ENCODE data around the gene LMOD1.

Gene LMOD1

DNA sequence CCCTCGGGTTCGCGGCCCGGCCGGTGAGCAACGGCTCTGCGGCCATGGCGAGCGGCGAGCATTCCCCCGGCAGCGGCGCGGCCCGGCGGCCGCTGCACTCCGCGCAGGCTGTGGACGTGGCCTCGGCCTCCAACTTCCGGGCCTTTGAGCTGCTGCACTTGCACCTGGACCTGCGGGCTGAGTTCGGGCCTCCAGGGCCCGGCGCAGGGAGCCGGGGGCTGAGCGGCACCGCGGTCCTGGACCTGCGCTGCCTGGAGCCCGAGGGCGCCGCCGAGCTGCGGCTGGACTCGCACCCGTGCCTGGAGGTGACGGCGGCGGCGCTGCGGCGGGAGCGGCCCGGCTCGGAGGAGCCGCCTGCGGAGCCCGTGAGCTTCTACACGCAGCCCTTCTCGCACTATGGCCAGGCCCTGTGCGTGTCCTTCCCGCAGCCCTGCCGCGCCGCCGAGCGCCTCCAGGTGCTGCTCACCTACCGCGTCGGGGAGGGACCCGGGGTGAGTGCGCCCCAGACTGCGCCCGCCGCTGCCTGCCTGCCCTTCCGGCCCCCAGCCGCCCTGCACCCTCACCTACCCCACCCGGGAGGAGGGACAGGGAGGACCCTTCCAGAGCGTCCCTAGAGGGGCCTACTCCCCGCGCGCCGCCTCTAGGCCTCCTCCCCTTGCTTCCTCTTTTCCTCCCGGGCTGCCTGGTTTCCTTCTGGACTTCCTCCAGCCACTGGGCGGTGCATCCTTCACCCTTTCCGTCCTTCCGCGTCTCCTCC is 36.5 kb upstream of the LMOD1 start, which contains the start of gene RNPEP:
Gene RNPEP (plus strand): TSS at position 26 of the 757 bp plus-strand sequence. CDS start 19 bp downstream, at position 45.
- TF ChIP-seq CREB1 (IDR thresholded peaks at IDR 0.05; ENCODE audit: low read depth) (no peak), FOXM1 (IDR thresholded peaks at IDR 0.05; ENCODE audit: borderline replicate concordance, low read depth) (no peak), TEAD4 (IDR thresholded peaks at IDR 0.05) (0 out of 2 replicates have a peak, but pooled peaks have one; percentile 17), TCF12 (IDR thresholded peaks at IDR 0.05; ENCODE audit: low read depth) (no peak), RAD21 (IDR thresholded peaks at IDR 0.05; ENCODE audit: low read depth) (no peak; the same call in 1 of the 2 replicates), TAF1 (IDR thresholded peaks at IDR 0.05; ENCODE audit: low read depth) (no peak; the same call in 1 of the 2 replicates), CEBPB (IDR thresholded peaks at IDR 0.05) (no peak), EGR1 (IDR thresholded peaks at IDR 0.05) (no peak), YY1 (IDR thresholded peaks at IDR 0.05; ENCODE audit: low read depth) (peak; percentile 56; the same call in 1 of the 2 replicates), USF1 (IDR thresholded peaks at IDR 0.05) (no peak), ZBTB7A (IDR thresholded peaks at IDR 0.05; ENCODE audit: low read depth) (0 out of 2 replicates have a peak, but pooled peaks have one; percentile 30), EP300 (IDR thresholded peaks at IDR 0.05; ENCODE audit: borderline replicate concordance) (no peak), NFIC (IDR thresholded peaks at IDR 0.05) (no peak), REST (IDR thresholded peaks at IDR 0.05; ENCODE audit: low read depth) (no peak)
- TF ChIP-seq, protein P1, sequence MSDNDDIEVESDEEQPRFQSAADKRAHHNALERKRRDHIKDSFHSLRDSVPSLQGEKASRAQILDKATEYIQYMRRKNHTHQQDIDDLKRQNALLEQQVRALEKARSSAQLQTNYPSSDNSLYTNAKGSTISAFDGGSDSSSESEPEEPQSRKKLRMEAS (IDR thresholded peaks at IDR 0.05): 0 out of 2 replicates have a peak, but pooled peaks have one; percentile 15

DNA sequence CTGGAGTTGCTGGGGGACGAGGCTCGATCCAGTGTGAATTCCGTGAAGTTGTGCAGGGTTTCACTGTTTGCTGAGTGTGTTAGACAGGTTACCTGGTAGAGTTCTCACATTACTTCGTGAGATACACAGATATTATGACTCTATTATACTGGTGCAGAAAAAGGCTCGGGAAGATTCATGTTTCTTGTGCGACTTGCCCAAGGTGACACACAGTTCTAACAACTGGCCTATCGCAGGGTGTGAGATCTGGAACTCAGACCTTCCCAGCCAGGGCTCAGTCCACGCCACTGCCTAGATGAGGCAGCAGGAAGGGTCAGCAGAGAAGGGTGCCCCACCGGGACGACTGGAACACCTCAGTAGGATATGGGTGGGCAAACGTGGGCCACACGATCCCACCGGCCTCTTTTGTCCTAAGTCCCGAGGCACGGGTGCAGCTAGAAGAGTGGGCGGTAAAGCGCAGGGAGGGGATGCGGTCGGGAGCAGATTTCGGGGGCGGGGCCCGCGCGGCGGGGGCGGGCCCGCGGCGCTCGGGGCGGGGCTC is 35.8 kb upstream of the LMOD1 start:
- TF ChIP-seq ZBTB7A (IDR thresholded peaks at IDR 0.05; ENCODE audit: low read depth) (no peak), YY1 (IDR thresholded peaks at IDR 0.05; ENCODE audit: low read depth) (no peak), TAF1 (IDR thresholded peaks at IDR 0.05; ENCODE audit: low read depth) (no peak), EGR1 (IDR thresholded peaks at IDR 0.05) (peak; percentile 76), REST (IDR thresholded peaks at IDR 0.05; ENCODE audit: low read depth) (no peak)

GRCh38 chr1:201970334-201971159 is 24.2 kb upstream of the LMOD1 start:
- TF ChIP-seq REST (IDR thresholded peaks at IDR 0.05; ENCODE audit: low read depth) (no peak), YY1 (IDR thresholded peaks at IDR 0.05; ENCODE audit: low read depth) (no peak), TAF1 (IDR thresholded peaks at IDR 0.05; ENCODE audit: low read depth) (no peak), CEBPB (IDR thresholded peaks at IDR 0.05) (no peak), ZBTB7A (IDR thresholded peaks at IDR 0.05; ENCODE audit: low read depth) (no peak), NFIC (IDR thresholded peaks at IDR 0.05) (no peak), CREB1 (IDR thresholded peaks at IDR 0.05; ENCODE audit: low read depth) (no peak), EP300 (IDR thresholded peaks at IDR 0.05; ENCODE audit: borderline replicate concordance) (no peak), USF1 (IDR thresholded peaks at IDR 0.05) (no peak), EGR1 (IDR thresholded peaks at IDR 0.05) (no peak), FOXM1 (IDR thresholded peaks at IDR 0.05; ENCODE audit: borderline replicate concordance, low read depth) (no peak), TEAD4 (IDR thresholded peaks at IDR 0.05) (no peak)
- TF ChIP-seq, protein P1 (IDR thresholded peaks at IDR 0.05): no peak

All from Ishikawa (cell line).